Stimulated activated effector memory CD8-positive, alpha-beta T cell treated with anti-CD3 and anti-CD28 coated beads, Interleukin-12 subunit alpha, Interleukin-12 subunit beta, amount 100 ng/mL, for 72 hours (primary cell): ENCODE results near the gene S100A9.

Experiments
- ATAC-seq: fragments of 150-1000 bp; cut with Tn5 transposase; 2 replicates; pipeline ENCODE4 v1.10.0; 2021
- DNase-seq, 2 donors: peaks; one replicate each; pipeline ENCODE4 v3.0.0; 2021 to 2022; ENCODE audit warnings: low spot score in 2 of 2
- H3K27ac Mint-ChIP-seq: one replicate; pipeline ENCODE4 v1.8.0; 2022; ENCODE audit warnings: mild to moderate bottlenecking, mixed read lengths
- H3K36me3 Mint-ChIP-seq: one replicate; pipeline ENCODE4 v1.8.0; 2022; ENCODE audit warnings: mild to moderate bottlenecking, mixed read lengths
- H3K4me1 Mint-ChIP-seq: one replicate; pipeline ENCODE4 v1.8.0; 2022; ENCODE audit warnings: mixed read lengths
- H3K4me3 Mint-ChIP-seq: one replicate; pipeline ENCODE4 v1.8.0; 2022; ENCODE audit warnings: mild to moderate bottlenecking, mixed read lengths
- H3K9me3 Mint-ChIP-seq: one replicate; pipeline ENCODE4 v1.8.0; 2022; ENCODE audit warnings: mixed read lengths

Gene S100A9

DNA sequence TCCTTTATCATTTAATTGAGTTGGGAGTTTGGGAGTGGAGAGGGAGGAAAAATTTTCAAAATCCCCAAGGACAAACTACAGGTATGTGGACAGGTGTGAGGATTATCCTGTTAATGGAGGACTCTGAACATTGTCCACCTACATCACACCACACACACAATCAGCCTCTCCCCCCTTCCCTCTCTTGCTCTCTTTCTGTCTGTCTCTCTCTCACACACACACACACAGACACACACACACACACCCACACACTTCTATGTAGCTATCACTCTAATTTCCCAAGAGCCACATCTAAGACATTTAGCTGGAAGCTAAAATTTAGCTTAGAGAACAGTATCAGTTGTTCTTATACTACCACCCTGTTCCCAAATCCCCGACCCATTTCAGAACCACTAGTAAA is 31.7 kb downstream of the S100A9 start:
- no peaks in the 10 kb centered on the region for H3K36me3 Mint-ChIP-seq
- no peak overlapping the region for H3K4me3 Mint-ChIP-seq
- ATAC-seq: no peak
- peak in 1 of 2 donors; percentile 29 for DNase-seq
- no peaks in the 10 kb centered on the region for H3K9me3 Mint-ChIP-seq
- no peaks in the 10 kb centered on the region for H3K4me1 Mint-ChIP-seq
- no peak overlapping the region for H3K27ac Mint-ChIP-seq

DNA sequence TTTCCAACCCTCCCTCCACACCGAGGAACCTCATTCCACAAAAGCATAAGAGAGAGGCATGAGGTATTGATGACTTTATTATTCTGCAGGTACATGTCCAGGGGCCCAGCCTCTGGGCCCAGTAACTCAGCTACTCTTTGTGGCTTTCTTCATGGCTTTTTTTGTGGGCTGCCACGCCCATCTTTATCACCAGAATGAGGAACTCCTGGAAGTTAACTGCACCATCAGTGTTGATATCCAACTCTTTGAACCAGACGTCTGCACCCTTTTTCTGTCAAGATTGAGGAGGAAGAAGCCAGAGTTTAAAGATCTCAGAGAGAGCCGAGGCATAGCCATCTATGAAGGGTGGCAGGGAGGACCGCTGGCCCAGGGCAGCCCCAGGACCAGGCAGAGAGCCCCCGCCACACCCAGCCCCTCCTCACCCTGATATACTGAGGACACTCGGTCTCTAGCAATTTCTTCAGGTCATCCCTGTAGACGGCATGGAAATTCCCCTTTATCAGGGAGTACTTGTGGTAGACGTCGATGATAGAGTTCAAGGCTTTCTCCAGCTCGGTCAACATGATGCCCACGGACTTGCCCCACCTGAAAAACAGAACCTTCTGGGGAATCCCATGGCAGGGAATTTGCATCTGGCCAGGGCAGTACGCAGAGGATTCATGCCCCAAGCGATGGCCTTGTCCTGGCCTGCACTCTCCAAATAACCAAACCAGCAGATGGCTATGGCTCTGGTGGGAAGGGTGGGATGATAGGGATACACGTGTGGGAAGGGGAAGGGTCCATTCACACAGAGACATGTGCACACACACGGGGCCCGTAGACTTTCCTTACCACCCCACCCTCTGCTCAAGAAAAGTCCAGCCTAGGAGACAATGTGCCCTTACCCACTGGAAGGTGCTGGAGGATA is 32.6 kb downstream of the S100A9 start:
- DNase-seq: no peak
- no peaks in the 10 kb centered on the region for H3K36me3 Mint-ChIP-seq
- H3K9me3 Mint-ChIP-seq: no peaks in the 10 kb centered on the region
- H3K4me3 Mint-ChIP-seq: no peak overlapping the region
- ATAC-seq: no peak
- no peaks in the 10 kb centered on the region for H3K4me1 Mint-ChIP-seq
- H3K27ac Mint-ChIP-seq: no peak overlapping the region

DNA sequence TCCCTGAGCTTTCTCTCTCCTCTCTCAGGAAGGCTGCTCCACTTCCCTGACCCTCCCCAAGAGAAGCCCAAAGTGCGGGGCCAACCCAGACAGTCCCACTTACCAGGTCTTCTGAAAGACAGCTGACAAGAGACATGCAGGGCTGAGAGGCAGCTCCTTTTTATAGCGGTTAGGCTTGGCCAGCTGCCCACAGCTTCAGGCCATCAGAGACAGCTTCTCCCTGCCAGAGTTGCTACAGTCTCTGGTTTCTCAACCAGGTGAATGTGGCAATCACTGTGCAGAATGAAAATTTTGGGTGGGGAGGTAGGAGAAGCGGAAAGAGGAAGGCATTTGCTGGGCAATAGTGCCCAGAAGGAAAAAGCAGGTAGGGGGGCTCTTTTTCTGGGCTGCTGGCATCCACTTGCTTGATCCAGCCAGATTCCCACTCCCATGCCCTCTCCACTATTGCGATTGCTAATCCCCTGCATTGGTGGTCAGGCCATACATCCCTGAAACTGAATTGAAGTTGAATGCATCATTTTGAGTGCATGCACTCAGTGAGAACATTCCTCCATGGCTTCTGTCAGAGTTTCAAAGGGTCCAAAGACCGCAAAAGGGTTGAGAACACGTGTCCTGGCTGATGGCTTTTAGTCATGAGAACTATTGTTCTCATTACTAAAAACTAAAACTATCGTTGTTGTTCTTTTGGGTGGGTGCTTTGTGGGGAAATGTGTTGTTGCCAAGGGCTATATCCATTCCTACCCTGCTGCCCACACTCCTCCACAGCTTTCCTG is 33.5 kb downstream of the S100A9 start, which contains the start of gene S100A8:
Gene S100A8, minus strand, starts transcription at position 136 of the 773 bp plus-strand sequence. CDS start 538 bp downstream, outside the sequence.
- no peak within 1 kb of the TSS for H3K27ac Mint-ChIP-seq
- no peaks in the 10 kb centered on the region for H3K9me3 Mint-ChIP-seq
- H3K36me3 Mint-ChIP-seq: no peaks in the 10 kb centered on the region

DNA sequence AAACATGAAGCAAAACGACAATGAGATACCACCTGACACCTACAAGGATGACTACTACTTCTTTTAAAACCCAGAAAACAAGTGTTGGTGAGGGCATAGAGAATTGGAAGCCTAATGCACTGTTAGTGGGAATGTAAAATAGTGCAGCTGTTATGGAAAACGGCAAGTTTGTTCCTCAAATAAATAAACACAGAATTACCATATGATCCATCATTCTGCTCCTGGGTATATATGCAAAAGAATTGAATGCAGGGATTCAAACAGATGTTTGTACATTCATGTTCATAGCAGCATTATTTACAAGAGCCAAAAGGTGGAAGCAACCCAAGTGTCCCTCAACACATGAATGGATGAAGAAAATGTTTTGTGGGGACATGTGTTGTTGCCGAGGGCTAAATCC is 34.6 kb downstream of the S100A9 start:
- no peak for DNase-seq
- no peak for ATAC-seq
- no peak overlapping the region for H3K4me3 Mint-ChIP-seq
- H3K9me3 Mint-ChIP-seq: no peaks in the 10 kb centered on the region
- no peaks in the 10 kb centered on the region for H3K4me1 Mint-ChIP-seq
- no peaks in the 10 kb centered on the region for H3K36me3 Mint-ChIP-seq
- no peak overlapping the region for H3K27ac Mint-ChIP-seq

More for the DNA sequence above, 33.5 kb downstream of the S100A9 start, which contains the start of gene S100A8:
- ATAC-seq: no peak
- no peak for DNase-seq
- H3K4me3 Mint-ChIP-seq: no peak within 1 kb of the TSS
- no peaks in the 10 kb centered on the region for H3K4me1 Mint-ChIP-seq

DNA sequence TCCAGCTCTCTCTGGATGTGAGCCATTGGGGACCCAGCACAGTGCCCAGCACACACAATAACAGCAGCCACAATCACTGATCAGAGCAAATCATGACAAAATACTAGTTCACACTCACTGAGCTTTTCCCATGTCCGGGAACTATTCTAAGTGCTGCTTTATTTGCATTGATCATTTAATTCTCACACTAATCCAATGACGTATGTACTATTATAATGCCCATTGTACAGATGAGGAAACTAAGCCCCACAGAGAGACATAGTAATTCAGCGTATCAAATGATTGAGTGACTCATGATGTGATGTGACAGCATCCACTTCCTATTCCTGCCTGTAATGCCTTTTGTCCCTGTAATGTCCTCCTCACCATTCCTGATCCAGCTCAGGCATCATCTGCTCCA is 35.2 kb downstream of the S100A9 start:
- no peak for DNase-seq
- Mint-ChIP-seq H3K9me3 (no peaks in the 10 kb centered on the region), H3K4me3 (no peak overlapping the region), H3K27ac (no peak overlapping the region), H3K36me3 (no peaks in the 10 kb centered on the region), H3K4me1 (no peaks in the 10 kb centered on the region)
- ATAC-seq: no peak

DNA sequence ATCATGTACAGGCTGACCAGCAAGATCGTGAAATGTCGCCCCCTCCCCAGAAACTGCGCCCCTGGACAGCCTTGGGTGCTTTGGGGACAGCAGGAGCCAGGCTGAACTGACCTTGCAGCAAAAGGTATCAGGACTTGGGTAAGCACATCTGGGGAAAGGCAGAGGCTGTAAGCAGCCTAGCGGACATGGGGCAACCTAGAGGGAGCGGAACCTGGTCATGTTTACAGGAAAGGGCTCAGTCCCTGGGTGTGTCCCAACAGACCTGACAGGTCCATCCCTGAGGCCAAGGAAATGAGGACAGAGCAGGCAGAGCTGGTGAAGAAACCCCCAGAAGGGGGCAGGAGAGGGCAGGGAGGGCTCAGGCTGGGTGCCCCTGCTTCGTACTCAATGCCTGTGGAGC is 36.3 kb downstream of the S100A9 start:
- ATAC-seq: no peak
- no peak for DNase-seq
- Mint-ChIP-seq H3K4me1 (no peaks in the 10 kb centered on the region), H3K27ac (no peak overlapping the region), H3K4me3 (no peak overlapping the region), H3K9me3 (no peaks in the 10 kb centered on the region), H3K36me3 (no peaks in the 10 kb centered on the region)

DNA sequence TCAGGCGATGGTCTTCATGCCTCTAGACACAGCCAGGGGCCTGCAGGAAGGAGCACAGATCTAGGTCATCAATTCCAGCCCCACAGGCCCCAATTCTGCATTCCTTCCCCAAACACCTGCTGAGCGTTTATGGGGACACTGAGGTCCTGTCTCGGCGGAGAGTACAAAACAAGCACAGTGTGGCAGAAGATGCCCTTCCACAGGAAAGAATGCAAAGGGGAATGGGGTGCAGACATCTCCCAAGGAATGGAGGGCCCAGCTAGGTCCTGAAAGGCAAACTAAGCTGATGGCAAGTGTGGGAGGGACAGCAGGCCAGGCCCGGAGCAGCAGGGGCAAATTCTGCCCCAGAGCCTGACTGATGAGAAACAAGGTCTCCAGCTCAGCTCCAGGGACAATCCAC is 36.7 kb downstream of the S100A9 start:
- no peaks in the 10 kb centered on the region for H3K36me3 Mint-ChIP-seq
- H3K27ac Mint-ChIP-seq: no peak overlapping the region
- no peak for ATAC-seq
- no peak for DNase-seq
- no peaks in the 10 kb centered on the region for H3K4me1 Mint-ChIP-seq
- H3K4me3 Mint-ChIP-seq: no peak overlapping the region
- no peaks in the 10 kb centered on the region for H3K9me3 Mint-ChIP-seq

DNA sequence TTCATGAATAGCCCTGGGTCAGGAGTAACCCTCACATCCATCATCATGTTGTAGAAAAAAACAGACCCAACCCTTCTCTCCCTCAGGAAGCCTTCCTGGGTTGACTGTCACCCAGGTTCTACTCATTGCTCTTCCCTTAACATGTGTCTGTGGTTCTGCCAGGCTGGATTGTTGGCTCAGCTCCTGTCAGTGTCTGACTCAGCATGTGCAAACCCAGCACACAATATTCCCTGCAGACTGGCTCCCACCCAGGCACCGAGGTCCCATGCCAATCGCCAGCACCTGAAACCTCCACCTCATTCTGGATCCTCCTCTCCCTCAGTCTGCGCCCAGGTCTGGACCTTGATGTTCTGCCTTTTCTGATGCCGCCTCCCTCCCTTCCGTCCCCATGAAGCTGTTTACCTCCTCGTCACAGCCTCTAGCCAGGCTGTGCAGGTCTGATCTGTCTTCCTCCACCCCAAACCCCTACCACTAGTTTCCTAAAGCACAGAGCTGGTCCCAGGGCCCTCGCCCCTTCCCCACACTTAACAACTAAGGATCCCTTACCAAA is 37.6 kb downstream of the S100A9 start:
- DNase-seq (no peak), ATAC-seq (no peak)
- no peaks in the 10 kb centered on the region for H3K4me1 Mint-ChIP-seq
- H3K9me3 Mint-ChIP-seq: no peaks in the 10 kb centered on the region
- no peak overlapping the region for H3K4me3 Mint-ChIP-seq
- no peaks in the 10 kb centered on the region for H3K36me3 Mint-ChIP-seq
- no peak overlapping the region for H3K27ac Mint-ChIP-seq

DNA sequence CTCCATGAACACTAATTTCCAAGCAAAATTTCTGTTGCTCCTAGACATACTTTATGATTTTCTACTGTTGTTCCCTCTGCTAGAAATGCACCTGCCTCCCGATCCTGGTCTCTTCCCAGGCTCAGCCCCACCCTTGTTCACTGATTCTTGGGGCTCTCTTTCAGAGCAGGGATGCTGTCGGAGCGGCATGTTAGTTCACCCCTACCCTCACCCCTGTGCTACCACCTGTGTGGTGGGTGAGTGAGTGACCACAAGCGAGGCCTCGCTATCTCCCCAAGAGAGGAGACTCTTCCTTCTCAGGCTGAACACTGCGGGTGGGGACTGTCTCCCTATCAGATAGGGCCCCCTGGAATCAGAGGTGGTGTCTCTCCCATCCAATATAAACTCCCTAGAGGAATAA is 38.1 kb downstream of the S100A9 start:
- no peaks in the 10 kb centered on the region for H3K36me3 Mint-ChIP-seq

DNA sequence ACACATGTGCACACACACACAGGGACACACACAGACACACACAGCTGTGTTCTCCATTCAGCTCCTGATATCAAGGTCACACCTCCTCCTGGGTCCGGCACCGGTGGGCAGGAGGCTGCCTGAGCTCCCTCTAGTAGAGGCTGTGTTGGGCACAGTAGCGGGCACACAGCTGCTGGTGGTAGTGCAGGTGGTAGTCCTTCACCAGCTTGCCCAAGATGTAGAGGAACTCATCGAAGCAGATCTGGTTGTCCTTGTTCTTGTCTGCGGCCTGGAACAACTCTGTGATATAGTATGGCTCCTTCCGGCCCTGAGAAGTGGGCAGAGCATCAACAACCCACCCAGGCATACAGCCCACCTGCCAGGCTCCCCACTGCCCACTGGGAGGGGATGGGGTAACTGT is 38.8 kb downstream of the S100A9 start:
- no peaks in the 10 kb centered on the region for H3K36me3 Mint-ChIP-seq
- H3K4me3 Mint-ChIP-seq: no peak overlapping the region
- no peak for ATAC-seq
- H3K27ac Mint-ChIP-seq: no peak overlapping the region
- no peaks in the 10 kb centered on the region for H3K4me1 Mint-ChIP-seq
- H3K9me3 Mint-ChIP-seq: no peaks in the 10 kb centered on the region
- no peak for DNase-seq

More for the DNA sequence above, 38.1 kb downstream of the S100A9 start:
- H3K4me1 Mint-ChIP-seq: no peaks in the 10 kb centered on the region
- no peaks in the 10 kb centered on the region for H3K9me3 Mint-ChIP-seq
- H3K4me3 Mint-ChIP-seq: no peak overlapping the region
- no peak overlapping the region for H3K27ac Mint-ChIP-seq
- ATAC-seq (no peak), DNase-seq (no peak)

DNA sequence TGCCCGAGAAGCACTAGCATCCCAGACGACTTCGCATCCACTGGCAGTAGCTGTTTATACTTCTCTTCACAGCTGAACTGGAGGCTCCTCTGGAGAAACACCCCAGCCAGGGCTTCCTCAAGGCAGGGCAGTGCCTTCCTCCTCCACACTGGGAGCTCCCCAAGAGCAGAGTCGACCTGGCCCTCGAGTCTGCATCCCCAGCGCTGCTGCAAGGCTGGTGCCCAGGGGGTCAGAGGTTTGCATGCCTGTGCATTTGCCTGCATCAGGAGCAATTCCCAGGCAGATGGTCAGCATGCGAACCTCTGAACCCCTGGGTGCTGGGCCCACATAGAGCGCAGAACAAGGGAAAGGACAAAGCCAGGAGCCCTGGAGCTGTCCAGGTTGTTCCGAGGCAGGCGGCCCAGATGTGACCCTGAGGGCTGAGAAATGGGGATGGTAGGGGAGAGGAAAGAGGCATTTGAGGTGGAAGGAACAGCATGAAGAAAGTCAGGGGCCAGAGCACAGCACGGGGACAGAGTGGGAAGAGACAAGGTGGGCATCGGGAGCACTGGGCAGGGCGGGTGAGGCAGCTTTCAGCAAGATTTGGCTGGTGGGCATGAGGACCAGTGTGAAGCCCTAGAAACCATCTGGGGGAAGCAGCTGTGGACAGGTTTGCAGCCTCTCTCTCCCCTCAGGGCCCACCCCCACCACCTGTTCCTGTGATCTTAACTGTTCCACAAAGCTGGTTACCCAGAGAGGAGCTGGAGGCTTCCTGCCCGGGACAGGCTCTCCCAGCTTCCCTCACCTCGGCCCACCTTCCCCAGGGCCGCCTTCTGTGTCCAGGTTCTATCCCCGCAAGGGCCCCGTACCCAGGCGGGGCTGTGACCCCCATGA is 39.6 kb downstream of the S100A9 start:
- no peak for ATAC-seq
- H3K27ac Mint-ChIP-seq: no peak overlapping the region
- no peaks in the 10 kb centered on the region for H3K36me3 Mint-ChIP-seq

DNA sequence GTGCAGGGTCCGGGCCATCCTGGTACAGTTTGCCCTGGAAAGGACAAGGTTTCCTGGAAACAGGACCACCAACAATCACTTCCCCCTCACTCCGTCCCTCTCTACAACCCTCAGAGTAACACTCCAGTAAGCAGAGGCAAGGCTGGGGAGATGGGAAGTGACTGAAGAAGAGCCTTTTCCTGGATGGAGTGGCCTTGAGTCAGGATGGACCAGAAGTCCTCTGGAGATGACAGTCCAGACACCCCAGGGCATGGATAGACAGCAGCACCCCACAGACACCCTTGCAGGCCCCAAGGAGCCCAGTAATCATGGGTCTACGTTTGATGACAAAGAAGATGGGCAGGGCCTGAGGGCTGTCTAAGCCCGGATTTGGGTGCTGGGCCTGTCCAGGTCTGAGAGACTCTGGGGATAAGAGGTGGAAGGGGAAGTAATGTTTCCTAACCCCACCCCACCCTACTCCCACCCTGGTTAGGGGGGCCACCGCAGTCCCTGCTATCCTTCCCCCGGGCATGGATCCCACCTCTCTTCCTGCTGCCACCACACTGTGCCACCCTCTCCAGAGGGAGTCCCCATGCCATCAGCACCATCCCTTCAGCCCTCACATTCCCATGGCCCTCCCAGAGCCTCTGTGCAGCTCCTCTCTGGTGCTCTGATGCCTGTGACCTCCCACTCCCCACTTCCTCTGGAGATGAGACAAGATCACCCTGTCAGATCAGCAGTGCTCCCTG is 40.4 kb downstream of the S100A9 start:
- Mint-ChIP-seq H3K9me3 (no peaks in the 10 kb centered on the region), H3K36me3 (no peaks in the 10 kb centered on the region), H3K4me3 (no peak overlapping the region), H3K4me1 (no peaks in the 10 kb centered on the region), H3K27ac (no peak overlapping the region)
- ATAC-seq: no peak
- DNase-seq: no peak

More for the DNA sequence above, 39.6 kb downstream of the S100A9 start:
- no peaks in the 10 kb centered on the region for H3K4me1 Mint-ChIP-seq
- no peak overlapping the region for H3K4me3 Mint-ChIP-seq
- no peaks in the 10 kb centered on the region for H3K9me3 Mint-ChIP-seq
- no peak for DNase-seq

DNA sequence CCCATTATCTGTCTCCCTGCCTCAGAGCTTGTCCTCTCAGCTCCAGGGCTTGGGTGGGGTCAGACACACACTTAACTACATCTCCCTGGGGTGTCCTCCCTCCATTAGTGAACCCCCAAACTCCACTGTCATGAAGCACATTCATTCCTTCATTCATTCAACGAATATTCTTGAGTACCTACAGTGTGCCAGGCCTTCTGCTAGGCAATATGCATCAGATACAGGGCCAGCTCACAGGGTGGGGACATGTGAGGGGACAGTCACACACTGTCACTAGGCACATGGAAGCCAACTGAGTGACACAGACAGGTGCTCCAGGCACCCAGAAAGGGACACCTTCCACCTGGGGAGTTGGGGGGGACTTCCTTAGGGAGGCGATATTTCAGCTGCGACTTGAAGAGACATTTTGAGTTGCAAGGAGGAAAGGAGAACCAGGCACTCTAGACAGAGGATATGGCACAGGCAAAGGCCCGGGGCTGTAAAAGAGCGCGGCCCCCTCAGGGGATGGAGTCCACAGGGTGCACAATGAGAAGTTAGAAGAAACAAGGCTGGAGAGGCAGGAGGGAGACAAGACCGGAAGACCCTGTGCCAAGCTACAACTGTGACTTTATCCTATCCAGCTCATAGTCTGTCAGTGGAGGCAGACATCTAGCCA is 41.9 kb downstream of the S100A9 start:
- ATAC-seq (no peak), DNase-seq (peak in 1 of 2 donors; percentile 22)
- Mint-ChIP-seq H3K4me1 (no peaks in the 10 kb centered on the region), H3K4me3 (no peak overlapping the region), H3K9me3 (no peaks in the 10 kb centered on the region), H3K27ac (no peak overlapping the region), H3K36me3 (no peaks in the 10 kb centered on the region)

DNA sequence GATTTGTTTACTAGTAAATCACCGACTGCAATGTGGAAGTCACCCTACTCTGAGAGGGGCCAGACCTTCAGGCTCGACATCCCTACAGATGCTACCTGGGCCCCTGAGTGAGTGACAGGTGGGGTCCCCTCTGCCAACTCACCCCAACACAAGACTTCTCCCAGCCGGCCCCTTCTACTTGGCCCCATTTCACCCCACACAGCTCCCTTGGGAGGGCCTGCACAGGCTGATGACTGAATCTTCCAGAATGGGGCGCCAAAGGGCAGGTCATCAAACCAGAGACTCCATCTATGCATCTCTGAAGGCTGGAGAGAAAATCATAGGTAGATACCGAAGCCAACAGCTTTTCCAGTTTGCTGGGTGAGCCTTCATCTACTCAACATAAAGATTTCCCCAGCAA is 42.6 kb downstream of the S100A9 start:
- H3K4me1 Mint-ChIP-seq: no peaks in the 10 kb centered on the region
- H3K36me3 Mint-ChIP-seq: no peaks in the 10 kb centered on the region
- DNase-seq (peak in 1 of 2 donors; percentile 40), ATAC-seq (no peak)
- H3K9me3 Mint-ChIP-seq: no peaks in the 10 kb centered on the region
- no peak overlapping the region for H3K27ac Mint-ChIP-seq
- H3K4me3 Mint-ChIP-seq: no peak overlapping the region
